22Rv1 (cell line): Measurements from ENCODE around the gene RGS4.

Source experiments
- ZFX ChIP-seq: fragments of 450-650 bp; IDR thresholded peaks from 2 replicates; pipeline ENCODE4 v1.6.1; 2017; ENCODE audit warnings: antibody characterized with exemption, borderline replicate concordance
- TF ChIP-seq, protein P1 (sequence below): fragments of 450-650 bp; IDR thresholded peaks from 2 replicates; pipeline ENCODE4 v1.5.1; 2017; ENCODE audit warnings: mild to moderate bottlenecking

DNA sequence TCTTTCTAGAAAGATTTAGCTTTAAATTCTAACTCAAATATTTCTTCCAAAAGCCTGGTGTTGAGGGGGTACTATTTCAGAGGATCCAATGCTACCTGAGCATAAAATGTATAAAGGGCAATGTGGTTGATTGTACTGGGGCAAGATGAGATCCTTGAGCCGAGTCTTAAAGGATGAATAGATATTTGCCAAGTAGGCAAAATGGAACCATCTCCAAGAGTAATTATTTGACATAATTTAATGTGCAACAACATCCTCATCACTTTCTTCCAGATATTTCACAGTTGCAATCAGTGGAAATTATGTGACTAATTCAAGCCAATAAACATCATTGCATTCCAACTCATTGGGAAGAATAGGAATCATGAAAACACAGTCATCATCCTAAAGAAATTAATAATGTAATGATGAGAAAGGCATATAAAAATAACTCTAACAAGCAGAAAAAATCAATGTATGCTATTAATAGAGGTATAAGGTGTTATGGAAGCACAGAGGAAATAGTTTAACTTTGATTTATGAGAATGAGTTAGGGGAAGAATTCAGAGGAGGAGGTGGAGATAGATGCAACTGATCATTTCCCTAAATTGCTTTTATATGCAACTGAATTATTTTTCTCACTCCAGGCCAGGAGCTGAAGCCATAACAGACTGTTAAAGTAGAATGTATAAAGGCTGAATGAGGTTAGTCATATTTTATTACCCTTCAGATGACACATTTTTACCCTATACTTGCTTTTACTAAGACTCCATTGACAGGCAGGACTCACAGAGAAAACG, 30.0 kb upstream of the RGS4 start:
- TF ChIP-seq, protein P1, sequence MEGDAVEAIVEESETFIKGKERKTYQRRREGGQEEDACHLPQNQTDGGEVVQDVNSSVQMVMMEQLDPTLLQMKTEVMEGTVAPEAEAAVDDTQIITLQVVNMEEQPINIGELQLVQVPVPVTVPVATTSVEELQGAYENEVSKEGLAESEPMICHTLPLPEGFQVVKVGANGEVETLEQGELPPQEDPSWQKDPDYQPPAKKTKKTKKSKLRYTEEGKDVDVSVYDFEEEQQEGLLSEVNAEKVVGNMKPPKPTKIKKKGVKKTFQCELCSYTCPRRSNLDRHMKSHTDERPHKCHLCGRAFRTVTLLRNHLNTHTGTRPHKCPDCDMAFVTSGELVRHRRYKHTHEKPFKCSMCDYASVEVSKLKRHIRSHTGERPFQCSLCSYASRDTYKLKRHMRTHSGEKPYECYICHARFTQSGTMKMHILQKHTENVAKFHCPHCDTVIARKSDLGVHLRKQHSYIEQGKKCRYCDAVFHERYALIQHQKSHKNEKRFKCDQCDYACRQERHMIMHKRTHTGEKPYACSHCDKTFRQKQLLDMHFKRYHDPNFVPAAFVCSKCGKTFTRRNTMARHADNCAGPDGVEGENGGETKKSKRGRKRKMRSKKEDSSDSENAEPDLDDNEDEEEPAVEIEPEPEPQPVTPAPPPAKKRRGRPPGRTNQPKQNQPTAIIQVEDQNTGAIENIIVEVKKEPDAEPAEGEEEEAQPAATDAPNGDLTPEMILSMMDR: no peak
- no peak for TF ChIP-seq ZFX
